ENCODE results near the gene IFNL1. TPM values are rescaled to one million over a fixed set of nuclear protein-coding genes. Genes with fewer than 3 reads are reported as not detected.

The IFNL1 gene
- total and polyA plus RNA-seq, 2 donors (not counting 3 experiments of a cell fraction or from before 2014, with no cell fraction given), result not detected

DNA sequence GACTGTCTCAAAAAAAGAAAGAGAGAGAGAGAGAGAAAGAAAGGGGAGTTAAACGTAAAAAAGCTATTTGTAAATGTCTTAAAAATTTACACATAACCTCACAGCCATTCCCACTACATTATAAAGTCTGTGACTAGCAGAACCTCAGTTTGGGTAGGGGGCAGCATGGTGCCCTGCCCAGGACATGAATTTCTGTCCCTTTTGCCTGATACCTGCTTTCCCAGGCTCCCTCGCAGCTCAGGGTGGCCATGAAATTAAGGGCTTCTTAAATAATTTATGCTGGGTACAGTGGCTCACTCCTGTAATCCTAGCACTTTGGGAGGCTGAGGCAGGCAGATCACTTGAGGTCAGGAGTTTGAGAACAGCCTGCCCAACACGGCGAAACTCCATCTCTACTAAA, 4.8 kb downstream of the IFNL1 start:
- DNase-seq (ENCODE audit: low read depth, low spot score), result no peak

More for the DNA sequence above, 4.8 kb downstream of the IFNL1 start:
- Histone ChIP-seq H3K79me2 (ENCODE audit: control insufficient read depth, insufficient read depth, low read length) (no peaks in the 10 kb centered on the region), H3K9me3 (replicated peaks; ENCODE audit: control insufficient read depth, insufficient read depth, low read length) (no peaks in the 10 kb centered on the region), H3K27ac (ENCODE audit: insufficient read depth, low read depth, low read length) (no peak overlapping the region), H4K20me1 (replicated peaks; ENCODE audit: control insufficient read depth, extremely low read depth, insufficient read depth, low read length) (no peaks in the 10 kb centered on the region), H2AFZ (ENCODE audit: low read depth, low read length) (no peak overlapping the region), H3K9ac (replicated peaks; ENCODE audit: extremely low read depth, insufficient read depth, low read length) (no peak overlapping the region), H3K9me1 (replicated peaks; ENCODE audit: control insufficient read depth, extremely low read depth, insufficient read depth, low read length) (no peaks in the 10 kb centered on the region), H3K4me3 (replicated peaks in 1 of 3; ENCODE audit: insufficient read depth in 1 of 3, low read depth in 1 of 3, low read length in 3 of 3) (no peak overlapping the region), H3K27me3 (ENCODE audit: control insufficient read depth in 2 of 2, insufficient read depth in 2 of 2, low read length in 2 of 2) (peaks cover 23 to 30% of the 10 kb centered on the region in 2 experiments), H3K4me2 (ENCODE audit: insufficient read depth, low read length) (no peak overlapping the region), H3K36me3 (ENCODE audit: control insufficient read depth in 2 of 2, extremely low read depth in 1 of 2, insufficient read depth in 2 of 2, low read length in 2 of 2) (no peaks in the 10 kb centered on the region), H3K4me1 (ENCODE audit: control insufficient read depth, extremely low read depth, insufficient read depth, low read length) (no peaks in the 10 kb centered on the region)
- CTCF ChIA-PET, result interaction anchor here (0.9 kb wide), 1 partner anchor 10 kb away, joined by 3 read pairs; no protein-coding TSS in a partner anchor
- intact Hi-C loops (cut with micrococcal nuclease), result no loop called here
- dilution Hi-C loops (cut with MboI; ENCODE audit: extremely low pct_ligation_motif_present, low sequenced_read_pairs), result no loop called here
- no peak for FAIRE-seq
- TF ChIP-seq POLR2A (IDR thresholded peaks at IDR 0.05; ENCODE audit: low read depth, low read length) (no peak), MYC (IDR thresholded peaks at IDR 0.05; ENCODE audit: low read depth, low read length) (no peak), GATA2 (IDR thresholded peaks at IDR 0.05; ENCODE audit: insufficient read depth, insufficient read length, low read depth, low read length) (no peak), JUN (IDR thresholded peaks at IDR 0.05; ENCODE audit: borderline replicate concordance, insufficient read depth, insufficient read length, low read depth) (no peak), EZH2 (IDR thresholded peaks at IDR 0.05; ENCODE audit: borderline replicate concordance, low read depth, low read length, severe bottlenecking) (no peak), FOS (IDR thresholded peaks at IDR 0.05; ENCODE audit: borderline replicate concordance, insufficient read depth, low read length) (no peak), POLR2AphosphoS5 (IDR thresholded peaks at IDR 0.05; ENCODE audit: insufficient read depth, low read depth, low read length) (no peak)
- TF ChIP-seq, protein P1, sequence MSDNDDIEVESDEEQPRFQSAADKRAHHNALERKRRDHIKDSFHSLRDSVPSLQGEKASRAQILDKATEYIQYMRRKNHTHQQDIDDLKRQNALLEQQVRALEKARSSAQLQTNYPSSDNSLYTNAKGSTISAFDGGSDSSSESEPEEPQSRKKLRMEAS (IDR thresholded peaks at IDR 0.05; ENCODE audit: insufficient read depth, insufficient read length), result no peak
- TF ChIP-seq, protein P2, sequence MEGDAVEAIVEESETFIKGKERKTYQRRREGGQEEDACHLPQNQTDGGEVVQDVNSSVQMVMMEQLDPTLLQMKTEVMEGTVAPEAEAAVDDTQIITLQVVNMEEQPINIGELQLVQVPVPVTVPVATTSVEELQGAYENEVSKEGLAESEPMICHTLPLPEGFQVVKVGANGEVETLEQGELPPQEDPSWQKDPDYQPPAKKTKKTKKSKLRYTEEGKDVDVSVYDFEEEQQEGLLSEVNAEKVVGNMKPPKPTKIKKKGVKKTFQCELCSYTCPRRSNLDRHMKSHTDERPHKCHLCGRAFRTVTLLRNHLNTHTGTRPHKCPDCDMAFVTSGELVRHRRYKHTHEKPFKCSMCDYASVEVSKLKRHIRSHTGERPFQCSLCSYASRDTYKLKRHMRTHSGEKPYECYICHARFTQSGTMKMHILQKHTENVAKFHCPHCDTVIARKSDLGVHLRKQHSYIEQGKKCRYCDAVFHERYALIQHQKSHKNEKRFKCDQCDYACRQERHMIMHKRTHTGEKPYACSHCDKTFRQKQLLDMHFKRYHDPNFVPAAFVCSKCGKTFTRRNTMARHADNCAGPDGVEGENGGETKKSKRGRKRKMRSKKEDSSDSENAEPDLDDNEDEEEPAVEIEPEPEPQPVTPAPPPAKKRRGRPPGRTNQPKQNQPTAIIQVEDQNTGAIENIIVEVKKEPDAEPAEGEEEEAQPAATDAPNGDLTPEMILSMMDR (IDR thresholded peaks at IDR 0.05; ENCODE audit: extremely low read depth in 1 of 2, insufficient read depth in 1 of 2, low read depth in 1 of 2, low read length in 2 of 2), result no peak
- BruUV-seq (replicated peaks), result no TSS peak
- POLR2A ChIA-PET, result no interaction called here

All from endothelial cell of umbilical vein (primary cell).